ENCODE data around the gene MAL. TPM values are rescaled to one million over a fixed set of nuclear protein-coding genes. Genes with fewer than 3 reads are reported as not detected.

The MAL gene
- total RNA-seq, 1 experiment from 2014 or later: not detected

- POLR2A ChIA-PET: no interaction called here
Measured at GRCh38 chr2:95018861-95019550, 6.5 kb upstream of the MAL start.

GRCh38 chr2:95019572-95019971, 5.9 kb upstream of the MAL start:
- H3K27me3 ChIP-seq (replicated peaks; ENCODE audit: control insufficient read depth, insufficient read depth, low read length): no peaks in the 10 kb centered on the region

More at GRCh38 chr2:95018861-95019550, 6.5 kb upstream of the MAL start:
- H3K36me3 Mint-ChIP-seq (ENCODE audit: insufficient read depth, unreplicated experiment): no peaks in the 10 kb centered on the region
- H3K9me3 Mint-ChIP-seq (ENCODE audit: unreplicated experiment): no peaks in the 10 kb centered on the region
- no peak for TF ChIP-seq CTCF (IDR thresholded peaks at IDR 0.05; ENCODE audit: insufficient read depth in 1 of 2, low read depth in 1 of 2, low read length in 1 of 2, severe bottlenecking in 1 of 2, unreplicated experiment in 1 of 2)
- DNase-seq: peak in 1 of 2 experiments; percentile 14
- H3K27ac Mint-ChIP-seq (ENCODE audit: unreplicated experiment): no peak overlapping the region
- Histone ChIP-seq H3K9me3 (no peaks in the 10 kb centered on the region), H3K4me3 (ENCODE audit: low read depth, low read length) (no peak overlapping the region), H3K27me3 (replicated peaks; ENCODE audit: control insufficient read depth, insufficient read depth, low read length) (no peaks in the 10 kb centered on the region), H3K4me1 (no peaks in the 10 kb centered on the region), H3K36me3 (ENCODE audit: control insufficient read depth, insufficient read depth, low read length) (no peaks in the 10 kb centered on the region)
- CTCF ChIA-PET: interaction anchor here (0.8 kb wide), 1 partner anchor 13 kb away, joined by 3 read pairs; no protein-coding TSS in a partner anchor
- no peak overlapping the region for H3K4me3 Mint-ChIP-seq (ENCODE audit: unreplicated experiment)
- H3K27me3 Mint-ChIP-seq (ENCODE audit: insufficient read depth, unreplicated experiment): peaks cover 14% of the 10 kb centered on the region
- H3K4me1 Mint-ChIP-seq (ENCODE audit: low read depth, unreplicated experiment): peaks cover 5% of the 10 kb centered on the region
- intact Hi-C loops (cut with micrococcal nuclease; ENCODE audit: unreplicated experiment): no loop called here
- BruUV-seq (replicated peaks): no TSS peak

More at GRCh38 chr2:95019572-95019971, 5.9 kb upstream of the MAL start:
- H3K36me3 ChIP-seq (ENCODE audit: control insufficient read depth, insufficient read depth, low read length): no peaks in the 10 kb centered on the region
- intact Hi-C loops (cut with micrococcal nuclease; ENCODE audit: unreplicated experiment): no loop called here
- ChIA-PET POLR2A (no interaction called here), CTCF (no interaction called here)
- Mint-ChIP-seq H3K27ac (ENCODE audit: unreplicated experiment) (no peak overlapping the region), H3K9me3 (ENCODE audit: unreplicated experiment) (no peaks in the 10 kb centered on the region), H3K4me1 (ENCODE audit: low read depth, unreplicated experiment) (peaks cover 5% of the 10 kb centered on the region), H3K4me3 (ENCODE audit: unreplicated experiment) (no peak overlapping the region), H3K36me3 (ENCODE audit: insufficient read depth, unreplicated experiment) (no peaks in the 10 kb centered on the region), H3K27me3 (ENCODE audit: insufficient read depth, unreplicated experiment) (peaks cover 14% of the 10 kb centered on the region)
- no peak overlapping the region for H3K4me3 ChIP-seq (ENCODE audit: low read depth, low read length)
- no peaks in the 10 kb centered on the region for H3K4me1 ChIP-seq
- no peaks in the 10 kb centered on the region for H3K9me3 ChIP-seq
- DNase-seq: no peak
- no TSS peak for BruUV-seq (replicated peaks)
- no peak for TF ChIP-seq CTCF (IDR thresholded peaks at IDR 0.05; ENCODE audit: insufficient read depth in 1 of 2, low read depth in 1 of 2, low read length in 1 of 2, severe bottlenecking in 1 of 2, unreplicated experiment in 1 of 2)

All from Caco-2 (cell line).